ENCODE data around the gene GRM4.

- TF ChIP-seq EZH2 (IDR thresholded peaks at IDR 0.05; ENCODE audit: borderline replicate concordance, low read depth, low read length, poor library complexity, severe bottlenecking) (no peak), CTCF (conservative IDR thresholded peaks at IDR 0.05; ENCODE audit: low read depth, low read length) (no peak)
These were observed 74.6 kb downstream of the GRM4 start for GRCh38 chr6:34071136-34071883.
